Nephron progenitor cell (in vitro differentiated cells): ENCODE data around the gene MED31.
"Not testable (repeated sequence)": the region's sequence is repeated elsewhere in the genome, so short reads cannot be mapped to it uniquely, and the experiment has no call there.

Source experiments
- DNase-seq: peaks from one replicate; pipeline ENCODE4 v3.0.0; 2021
- H3K27ac Mint-ChIP-seq: 2 replicates; pipeline ENCODE4 v1.8.0; 2021; ENCODE audit warnings: mild to moderate bottlenecking, moderate library complexity, mixed read lengths
- H3K27me3 Mint-ChIP-seq: 2 replicates; pipeline ENCODE4 v1.8.0; 2021; ENCODE audit warnings: mild to moderate bottlenecking, low read depth, mixed read lengths; ENCODE audit not compliant: poor library complexity
- H3K36me3 Mint-ChIP-seq: 2 replicates; pipeline ENCODE4 v1.8.0; 2021; ENCODE audit warnings: low read depth, mixed read lengths
- H3K4me1 Mint-ChIP-seq: 2 replicates; pipeline ENCODE4 v1.8.0; 2021; ENCODE audit warnings: mixed read lengths
- H3K4me3 Mint-ChIP-seq: 2 replicates; pipeline ENCODE4 v1.8.0; 2021; ENCODE audit warnings: mild to moderate bottlenecking, moderate library complexity, mixed read lengths
- H3K9me3 Mint-ChIP-seq: 2 replicates; pipeline ENCODE4 v1.8.0; 2021; ENCODE audit warnings: mild to moderate bottlenecking, moderate library complexity, mixed read lengths
- CTCF ChIP-seq: fragments of 200-600 bp; sonication (generic); IDR thresholded peaks from 2 replicates; pipeline ENCODE4 v1.5.0; 2021; ENCODE audit warnings: antibody characterized with exemption

The MED31 gene

GRCh38 chr17:6596511-6596910 lies 54.9 kb downstream of the MED31 start:
- no peak for TF ChIP-seq CTCF
- H3K36me3 Mint-ChIP-seq = peaks cover 47% of the 10 kb centered on the region
- H3K4me1 Mint-ChIP-seq = peaks cover 5% of the 10 kb centered on the region
- no peaks in the 10 kb centered on the region for H3K9me3 Mint-ChIP-seq
- no peak for DNase-seq
- no peaks in the 10 kb centered on the region for H3K27me3 Mint-ChIP-seq
- H3K4me3 Mint-ChIP-seq = no peak overlapping the region
- H3K27ac Mint-ChIP-seq = no peak overlapping the region

GRCh38 chr17:6596081-6596480 lies 55.3 kb downstream of the MED31 start:
- Mint-ChIP-seq H3K9me3 (no peaks in the 10 kb centered on the region), H3K27ac (no peak overlapping the region), H3K4me1 (peaks cover 5% of the 10 kb centered on the region), H3K4me3 (no peak overlapping the region), H3K36me3 (peaks cover 50% of the 10 kb centered on the region), H3K27me3 (no peaks in the 10 kb centered on the region)
- no peak for DNase-seq
- TF ChIP-seq CTCF = no peak

GRCh38 chr17:6593371-6593770 lies 58.0 kb downstream of the MED31 start:
- not testable (repeated sequence) for H3K9me3 Mint-ChIP-seq, H3K4me3 Mint-ChIP-seq, H3K27me3 Mint-ChIP-seq, DNase-seq, H3K4me1 Mint-ChIP-seq, H3K27ac Mint-ChIP-seq
- peaks cover 53% of the 10 kb centered on the region for H3K36me3 Mint-ChIP-seq
